ENCODE results near the gene MEX3A. TPM values are rescaled to one million over a fixed set of nuclear protein-coding genes. Genes with fewer than 3 reads are reported as not detected.
"Not testable (repeated sequence)": the region's sequence is repeated elsewhere in the genome, so short reads cannot be mapped to it uniquely, and the experiment has no call there.

MEX3A gene
- total RNA-seq, 1 experiment from 2014 or later: 4.9 TPM

DNA sequence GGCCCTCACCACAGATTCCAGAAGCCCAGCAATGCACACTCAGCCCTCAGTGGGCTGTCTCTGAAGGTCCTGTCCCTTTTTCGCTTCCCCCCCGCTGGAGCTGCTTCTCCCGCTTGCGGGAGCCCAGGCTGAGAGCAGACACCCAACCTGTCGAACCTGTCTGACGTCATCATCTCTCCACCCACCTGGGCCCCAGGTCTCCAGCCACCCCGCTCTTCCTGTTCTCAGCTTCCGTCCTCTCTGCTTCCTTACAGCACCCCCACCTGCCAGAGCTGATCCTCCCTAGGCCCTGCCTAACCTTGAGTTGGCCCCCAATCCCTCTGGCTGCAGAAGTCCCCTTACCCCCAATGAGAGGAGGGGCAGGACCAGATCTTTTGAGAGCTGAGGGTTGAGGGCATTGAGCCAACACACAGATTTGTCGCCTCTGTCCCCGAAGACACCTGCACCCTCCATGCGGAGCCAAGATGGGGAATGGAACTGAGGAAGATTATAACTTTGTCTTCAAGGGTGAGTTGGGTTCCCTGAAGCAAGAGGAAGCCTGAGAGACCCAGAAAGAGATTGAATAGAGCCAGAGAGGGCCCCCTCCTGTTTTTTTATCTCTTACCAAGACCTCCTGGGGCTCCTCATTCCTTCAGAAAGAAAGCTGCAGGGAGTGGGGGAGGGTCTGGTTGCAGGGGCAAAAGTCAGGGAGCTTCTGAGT, 21.2 kb downstream of the MEX3A start, which contains the start of gene RAB25:
Gene RAB25 (plus strand): TSS at position 224 of the 700 bp plus-strand sequence. CDS start 241 bp downstream, at position 465.
- DNase-seq (ENCODE audit: low read depth): no peak

DNA sequence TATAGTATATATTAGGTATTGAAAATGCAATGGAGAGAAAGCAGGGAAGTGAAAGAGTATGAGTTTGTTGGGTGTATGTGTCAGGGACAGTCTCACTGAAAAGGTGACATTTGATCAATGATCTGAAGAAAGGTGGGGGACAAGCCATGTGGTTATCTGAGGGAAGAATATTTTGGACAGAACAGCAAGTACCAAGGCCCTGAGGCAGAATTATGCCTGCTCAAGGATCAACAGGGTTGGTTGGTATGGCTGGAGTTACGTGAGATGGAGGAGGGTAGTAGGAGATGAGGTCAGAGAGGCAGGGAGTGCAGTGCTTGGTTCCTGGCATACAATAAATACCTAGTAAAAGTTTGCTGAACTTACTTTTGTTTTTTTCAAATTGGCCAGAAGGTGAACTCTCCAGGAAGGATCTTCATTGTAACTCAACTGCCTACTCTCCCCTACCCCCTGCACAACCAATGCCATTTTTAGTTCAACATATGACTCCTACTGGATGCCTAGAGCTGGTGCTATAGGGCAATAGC, 25.9 kb downstream of the MEX3A start:
- DNase-seq (ENCODE audit: low read depth): no peak

DNA sequence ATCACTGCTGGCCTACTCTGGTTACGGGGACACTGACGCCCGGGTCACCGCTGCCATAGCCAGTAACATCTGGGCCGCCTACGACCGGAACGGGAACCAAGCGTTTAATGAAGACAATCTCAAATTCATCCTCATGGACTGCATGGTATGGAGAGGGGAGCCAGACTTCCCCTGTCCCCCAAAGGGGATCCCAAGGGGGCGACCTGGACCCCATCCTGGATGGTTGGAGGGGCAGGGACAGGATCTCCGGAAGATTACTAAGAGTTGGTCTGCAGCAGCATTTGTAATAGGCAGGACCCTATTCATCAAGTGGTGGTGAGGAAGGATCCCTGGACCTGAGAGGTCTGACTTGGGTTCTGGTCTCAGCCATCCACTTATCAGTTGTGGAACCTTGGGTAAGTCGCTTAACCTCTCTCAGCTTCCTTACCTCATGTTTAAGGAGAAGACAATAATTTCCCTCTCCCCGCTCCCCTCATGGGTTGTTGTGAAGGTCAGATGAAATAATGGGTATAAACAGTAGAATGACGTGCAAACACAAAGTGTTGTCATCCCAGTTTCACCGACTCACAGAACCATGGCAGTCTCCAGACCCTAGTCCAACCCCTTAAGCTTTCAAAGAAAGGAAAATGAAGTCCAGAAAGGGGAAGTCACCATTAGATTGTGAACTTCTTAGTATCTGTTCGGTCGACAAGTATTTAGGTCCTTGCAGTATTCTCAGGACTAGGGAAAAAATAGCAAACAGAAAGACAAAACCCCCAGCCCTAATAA, 26.8 kb downstream of the MEX3A start:
- no peak for DNase-seq (ENCODE audit: low read depth)

- peak; percentile 97 for DNase-seq (ENCODE audit: low read depth)
Observed at GRCh38 chr1:156054500-156055280, 27.6 kb downstream of the MEX3A start, which contains the start of gene LAMTOR2. TSS of gene LAMTOR2 (plus strand) at chr1:156054782. CDS start at chr1:156054890, 108 bp downstream.

- peak; percentile 76 for DNase-seq (ENCODE audit: low read depth)
Observed at GRCh38 chr1:156053768-156054499, 28.3 kb downstream of the MEX3A start, which contains the start of gene UBQLN4. TSS of gene UBQLN4 (minus strand) at chr1:156053798. CDS start at chr1:156053701, 97 bp downstream.

GRCh38 chr1:156052862-156053767, 29.1 kb downstream of the MEX3A start:
- peak; percentile 69 for DNase-seq (ENCODE audit: low read depth)

DNA sequence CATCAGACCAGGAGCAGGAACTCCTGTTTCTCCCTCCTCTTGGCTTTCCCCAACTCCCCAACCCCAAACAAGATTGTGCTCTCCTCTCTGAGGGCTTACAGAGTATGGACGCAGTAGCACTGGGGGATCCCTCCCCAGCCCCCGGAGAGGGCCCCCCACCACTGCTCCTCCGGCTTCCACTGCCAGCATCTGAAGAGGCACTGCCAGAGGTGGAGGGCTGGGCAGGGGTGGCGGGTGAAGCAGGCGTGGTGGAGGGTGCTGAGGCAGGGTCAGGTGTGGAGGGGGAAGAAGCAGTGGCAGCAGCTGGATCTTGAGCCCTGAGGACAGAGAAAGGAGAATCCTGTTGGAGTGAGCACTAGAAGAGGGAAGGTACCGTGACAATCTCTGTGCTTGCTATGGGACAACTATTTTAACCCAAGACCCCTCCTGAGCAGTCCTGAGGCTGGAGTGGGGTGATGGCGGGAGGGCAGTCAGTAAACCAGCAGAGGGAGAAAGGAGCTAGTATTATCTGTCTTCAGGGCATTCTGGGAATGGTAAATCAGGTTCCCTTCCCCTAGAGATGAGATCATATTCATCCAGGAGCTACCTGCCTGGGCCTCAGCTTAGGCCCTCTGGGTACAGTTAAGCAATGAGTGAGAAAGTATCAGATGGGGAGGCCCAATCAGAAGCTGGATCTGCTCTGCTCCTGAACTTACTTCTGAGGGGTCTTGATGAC, 31.1 kb downstream of the MEX3A start:
- DNase-seq (ENCODE audit: low read depth): no peak

DNA sequence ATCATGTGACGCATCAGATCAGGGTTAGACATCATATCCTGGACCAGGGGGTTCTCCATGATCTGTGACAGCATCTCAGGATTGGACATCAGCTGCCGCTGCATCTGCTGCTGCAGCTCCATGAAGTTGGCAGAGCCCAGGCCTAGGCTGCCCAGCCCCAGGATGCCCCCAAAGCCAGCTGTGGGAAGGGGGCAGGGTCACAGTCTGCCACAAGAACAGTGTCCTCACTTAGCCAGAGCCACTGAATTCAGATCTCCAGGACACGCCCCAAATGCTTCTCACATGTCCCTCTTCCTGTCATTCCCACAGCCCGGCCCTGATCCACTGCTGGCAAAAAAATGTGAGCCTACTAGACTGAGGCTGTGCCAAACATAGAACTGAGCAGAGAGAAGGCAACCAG, 31.9 kb downstream of the MEX3A start:
- DNase-seq (ENCODE audit: low read depth): peak; percentile 33

DNA sequence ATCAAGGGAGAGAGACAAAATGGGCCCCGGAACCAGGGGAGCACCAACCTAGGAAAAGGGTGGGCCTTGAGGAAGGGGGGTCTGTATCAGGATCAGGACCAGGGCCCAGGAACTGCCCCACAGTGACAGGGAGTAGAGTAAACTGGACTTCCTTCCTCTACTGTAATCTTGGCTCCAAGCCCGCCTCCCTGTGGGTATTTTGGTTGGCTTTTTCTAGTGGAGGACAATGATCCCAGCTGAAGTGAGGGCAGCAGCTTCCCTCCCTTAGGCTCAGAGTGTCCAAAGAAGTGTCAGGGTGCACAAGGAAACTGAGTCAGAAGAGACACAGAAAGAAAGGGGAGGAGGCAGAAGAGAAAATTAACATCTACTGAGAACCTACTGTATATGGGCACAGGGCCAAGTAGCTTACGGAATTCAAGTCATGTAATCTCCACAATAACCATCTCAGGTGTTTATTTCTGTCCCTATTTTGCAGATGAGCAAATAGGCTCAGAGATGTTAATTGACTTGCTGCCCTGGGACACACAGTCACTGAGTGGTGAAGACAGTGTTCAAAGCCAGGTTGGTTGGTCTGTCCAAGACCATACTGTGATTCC, 33.5 kb downstream of the MEX3A start:
- DNase-seq (ENCODE audit: low read depth): no peak

GRCh38 chr1:156045076-156045475, 37.2 kb downstream of the MEX3A start:
- DNase-seq (ENCODE audit: low read depth): no peak

DNA sequence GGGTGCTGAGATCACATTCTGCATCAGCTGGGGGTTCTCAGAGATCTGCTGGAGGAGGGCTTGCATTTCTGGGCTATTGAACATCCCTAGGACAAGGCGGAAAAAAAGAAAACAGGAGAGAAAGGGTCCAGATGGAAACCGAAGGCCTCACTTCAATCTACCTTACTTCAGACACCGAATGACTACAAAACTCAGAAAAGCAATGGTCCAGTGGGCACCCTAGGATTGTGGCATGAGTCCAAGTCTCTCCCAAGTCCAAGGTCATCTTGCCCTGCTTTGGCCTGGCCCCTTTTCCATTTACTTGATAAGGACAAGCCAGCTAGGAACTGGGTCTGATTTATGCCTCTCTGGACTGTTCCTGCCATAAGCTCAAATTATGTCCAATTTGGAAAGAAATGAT, 39.4 kb downstream of the MEX3A start:
- DNase-seq (ENCODE audit: low read depth): no peak

GRCh38 chr1:156034991-156035390, 47.3 kb downstream of the MEX3A start:
- not testable (repeated sequence) for DNase-seq (ENCODE audit: low read depth)

GRCh38 chr1:156033011-156033410, 49.3 kb downstream of the MEX3A start:
- DNase-seq (ENCODE audit: low read depth): no peak

DNA sequence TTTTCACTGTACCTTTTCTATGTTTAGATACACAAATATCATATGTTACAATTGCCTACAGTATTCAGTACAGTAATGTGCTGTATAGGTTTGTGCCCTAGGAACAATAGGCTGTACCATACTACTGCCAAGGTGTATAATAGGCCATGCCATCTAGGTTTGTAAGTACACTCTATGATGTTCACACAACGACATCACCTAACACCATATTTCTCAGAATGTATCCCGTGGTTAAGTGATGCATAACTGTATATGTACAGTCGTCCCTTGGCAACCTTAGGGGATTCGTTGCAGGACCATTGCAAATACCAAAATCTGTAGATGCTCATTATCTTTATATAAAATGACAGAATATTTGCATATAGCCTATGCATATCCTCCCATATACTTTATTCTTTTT, 55.7 kb downstream of the MEX3A start:
- no peak for DNase-seq (ENCODE audit: low read depth)

DNA sequence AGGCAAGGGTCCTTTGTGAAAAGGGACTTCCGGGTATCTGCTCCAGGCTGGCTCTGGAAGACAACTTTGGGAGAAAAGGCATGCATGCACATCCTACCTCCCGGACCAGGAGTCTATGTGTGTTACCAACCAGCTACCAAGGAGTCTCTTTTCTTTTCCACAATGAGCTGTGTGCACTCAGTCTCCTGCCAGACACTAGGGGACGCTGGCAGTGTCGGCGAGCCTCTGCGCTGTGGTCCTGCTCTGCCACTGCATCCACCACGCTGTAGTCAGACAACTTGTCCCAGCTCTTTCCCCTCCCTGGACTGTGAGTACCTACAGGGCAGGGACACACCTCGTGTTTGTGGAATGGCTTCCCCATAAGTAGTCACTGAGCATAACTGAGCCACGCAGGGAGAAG, 56.4 kb downstream of the MEX3A start:
- DNase-seq (ENCODE audit: low read depth): no peak

GRCh38 chr1:156024801-156025200, 57.5 kb downstream of the MEX3A start:
- no peak for DNase-seq (ENCODE audit: low read depth)

Data from LHCN-M2 (cell line).